Natural killer cell (primary cell): ENCODE measurements around the gene CHEK2. TPM values are rescaled to one million over a fixed set of nuclear protein-coding genes. Genes with fewer than 3 reads are reported as not detected.

Source experiments
- ATAC-seq, 3 donors: fragments of 150-1000 bp in 2 of 3; fragments of 200-7000 bp in 1 of 3; cut with Tn5 transposase; 1 replicate in 1 of 3; 2 replicates in 2 of 3; pipeline ENCODE4 v1.10.0; 2021; ENCODE audit warnings: mild to moderate bottlenecking in 2 of 3, moderate library complexity in 2 of 3
- DNase-seq, 2 donors: peaks; one replicate each; pipeline versions ENCODE4 v3.0.0 to v3.0.0-alpha.2; 2013 to 2021; ENCODE audit warnings: mixed read lengths in 1 of 2
- H3K27ac ChIP-seq: one replicate; pipeline ENCODE4 v1.5.1; 2013; ENCODE audit warnings: mild to moderate bottlenecking, low read length
- H3K27me3 ChIP-seq: one replicate; pipeline ENCODE4 v1.6.1; 2013; ENCODE audit warnings: low read length; ENCODE audit not compliant: control insufficient read depth, insufficient read depth
- H3K36me3 ChIP-seq: one replicate; pipeline ENCODE4 v1.6.1; 2013; ENCODE audit warnings: low read length; ENCODE audit not compliant: control insufficient read depth, insufficient read depth
- H3K4me1 ChIP-seq: one replicate; pipeline ENCODE4 v1.6.1; 2013; ENCODE audit warnings: low read length; ENCODE audit not compliant: control insufficient read depth, insufficient read depth
- H3K4me3 ChIP-seq: one replicate; pipeline ENCODE4 v1.5.1; 2013; ENCODE audit warnings: low read length
- H3K9me3 ChIP-seq: one replicate; pipeline ENCODE4 v1.6.1; 2013; ENCODE audit warnings: low read length; ENCODE audit not compliant: control insufficient read depth, insufficient read depth
- H3K27ac Mint-ChIP-seq, 2 donors: one replicate each; pipeline ENCODE4 v1.8.0; 2022; ENCODE audit warnings: mild to moderate bottlenecking in 2 of 2, mixed read lengths in 2 of 2, moderate library complexity in 1 of 2
- H3K27me3 Mint-ChIP-seq, 2 donors: one replicate each; pipeline ENCODE4 v1.8.0; 2022; ENCODE audit warnings: low read depth in 2 of 2, mixed read lengths in 2 of 2
- H3K36me3 Mint-ChIP-seq: one replicate; pipeline ENCODE4 v1.8.0; 2022; ENCODE audit warnings: mixed read lengths
- H3K4me1 Mint-ChIP-seq, 2 donors: one replicate each; pipeline ENCODE4 v1.8.0; 2022; ENCODE audit warnings: mixed read lengths in 2 of 2
- H3K4me3 Mint-ChIP-seq: one replicate; pipeline ENCODE4 v1.8.0; 2022; ENCODE audit warnings: mild to moderate bottlenecking, moderate library complexity, mixed read lengths
- H3K9me3 Mint-ChIP-seq, 2 donors: one replicate each; pipeline ENCODE4 v1.8.0; 2022; ENCODE audit warnings: mixed read lengths in 2 of 2
- CTCF ChIP-seq: fragments of 200-600 bp; IDR thresholded peaks from one replicate; pipeline ENCODE4 v1.8.0; 2022; ENCODE audit warnings: antibody characterized with exemption
- WGBS: methylation state at CpG from one replicate; pipeline ENCODE4 v1.1.7; 2013; ENCODE audit warnings: missing lambda C conversion rate; ENCODE audit not compliant: insufficient coverage; 5-methylcytosine and 5-hydroxymethylcytosine counted together
- intact Hi-C: fragments of 100-400 bp; cut with micrococcal nuclease; formaldehyde crosslinking; loops from one replicate; pipeline ENCODE4 v1.14.2; 2022
- total RNA-seq, 4 donors: library from RNA; stranded (reverse); fragments of 120-200 nt in 1 of 4; gene quantifications; one replicate each; pipeline versions ENCODE4 v1.2.3 to v1.2.4, GENCODE V29; 2013 to 2022

Gene CHEK2
- 10 to 100 TPM; 10.4 to 11.8 (median 11.4) TPM for total RNA-seq
- 15.0 TPM for total RNA-seq (2013)

GRCh38 chr22:28741785-28742561, at the start of gene CHEK2, which contains the start of gene HSCB:
CHEK2 (minus strand) TSS chr22:28741820; CDS start chr22:28734721, 7,099 bp downstream.
HSCB (plus strand) TSS chr22:28742039; CDS start chr22:28742096, 57 bp downstream.
- Mint-ChIP-seq H3K4me3 (peak within 1 kb of the TSS; percentile 89), H3K9me3 (no peaks in the 10 kb centered on the region), H3K4me1 (peaks cover 32 to 33% of the 10 kb centered on the region in 2 donors), H3K27me3 (no peaks in the 10 kb centered on the region), H3K27ac (peak within 1 kb of the TSS; percentile 92 to 97), H3K36me3 (no peaks in the 10 kb centered on the region)
- Histone ChIP-seq H3K27me3 (no peaks in the 10 kb centered on the region), H3K27ac (peak within 1 kb of the TSS; percentile 91), H3K4me1 (peaks cover 22% of the 10 kb centered on the region), H3K4me3 (peak within 1 kb of the TSS; percentile 74), H3K36me3 (peaks cover 23% of the 10 kb centered on the region), H3K9me3 (no peaks in the 10 kb centered on the region)
- peak; percentile 94 to 98 (median 95) for ATAC-seq
- DNase-seq = peak; percentile 91 to 98
- WGBS = under 1% methylated on average over 54 of the region's 54 CpGs
- no peak for TF ChIP-seq CTCF
- intact Hi-C loops = loop anchor here (1.0 to 5.0 kb wide), 3 partner anchors 30 to 87 kb away; partner anchors contain the start of gene CCDC117

DNA sequence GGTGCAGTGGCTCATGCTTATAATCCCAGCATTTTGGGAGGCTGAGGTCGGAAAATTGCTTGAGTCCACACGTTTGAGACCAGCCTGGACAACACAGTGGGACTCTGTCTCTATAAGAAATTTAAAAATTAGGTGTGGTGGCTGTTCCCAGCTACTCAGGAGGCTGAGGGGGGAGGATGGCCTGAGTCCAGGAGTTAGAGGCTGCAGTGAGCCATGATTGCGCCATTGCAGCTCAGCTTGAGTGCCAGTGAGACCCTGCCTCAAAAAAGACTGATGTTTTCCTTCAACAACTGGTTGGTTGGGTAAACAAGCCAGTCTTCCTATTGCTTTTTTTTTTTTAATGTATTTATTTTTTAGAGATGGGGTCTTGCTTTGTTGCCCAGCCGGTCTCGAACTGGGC, 49.5 kb upstream of the CHEK2 start:
- no peaks in the 10 kb centered on the region for H3K27me3 ChIP-seq
- peak overlapping the region; percentile 52 for H3K4me3 Mint-ChIP-seq
- intact Hi-C loops = no loop called here
- WGBS = 94% methylated on average over 3 of the region's 5 CpGs
- ATAC-seq = no peak
- DNase-seq = no peak
- peaks cover 23% of the 10 kb centered on the region for H3K36me3 Mint-ChIP-seq
- H3K27ac ChIP-seq = peak overlapping the region; percentile 49
- peak overlapping the region; percentile 92 to 96 for H3K27ac Mint-ChIP-seq
- H3K9me3 Mint-ChIP-seq = no peaks in the 10 kb centered on the region
- H3K4me1 ChIP-seq = peaks cover 50% of the 10 kb centered on the region
- H3K36me3 ChIP-seq = peaks cover 53% of the 10 kb centered on the region
- H3K4me1 Mint-ChIP-seq = peaks cover 63 to 68% of the 10 kb centered on the region in 2 donors
- H3K4me3 ChIP-seq = no peak overlapping the region
- H3K9me3 ChIP-seq = no peaks in the 10 kb centered on the region
- TF ChIP-seq CTCF = no peak
- H3K27me3 Mint-ChIP-seq = no peaks in the 10 kb centered on the region

DNA sequence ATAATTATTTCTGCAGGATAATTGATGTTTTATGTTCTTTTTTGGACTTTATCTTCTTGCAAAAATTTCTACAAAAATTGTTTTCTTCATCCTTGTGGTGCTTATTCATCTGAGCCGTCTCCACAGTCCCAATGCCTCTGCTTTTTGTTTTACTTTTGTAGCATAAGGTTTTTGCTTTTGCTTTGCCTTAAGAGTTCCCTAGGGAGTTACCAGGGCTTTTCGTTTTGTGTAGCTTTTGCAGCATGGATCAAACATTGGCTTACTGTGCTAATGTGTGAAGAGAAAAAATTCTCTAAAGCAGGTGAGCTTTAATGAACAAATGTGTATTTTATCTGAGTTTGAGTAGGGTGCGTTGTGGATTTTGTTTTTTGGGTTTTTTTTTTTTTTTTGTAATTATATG, 47.0 kb upstream of the CHEK2 start:
- Histone ChIP-seq H3K9me3 (no peaks in the 10 kb centered on the region), H3K4me1 (peaks cover 38% of the 10 kb centered on the region), H3K36me3 (peaks cover 51% of the 10 kb centered on the region), H3K4me3 (no peak overlapping the region), H3K27ac (no peak overlapping the region), H3K27me3 (no peaks in the 10 kb centered on the region)
- Mint-ChIP-seq H3K27me3 (no peaks in the 10 kb centered on the region), H3K9me3 (no peaks in the 10 kb centered on the region), H3K27ac (peak overlapping the region; percentile 42 to 96), H3K36me3 (peaks cover 25% of the 10 kb centered on the region), H3K4me3 (no peak overlapping the region), H3K4me1 (peaks cover 49 to 62% of the 10 kb centered on the region in 2 donors)
- DNase-seq = no peak
- no peak for TF ChIP-seq CTCF
- no peak for ATAC-seq
- 83% methylated on average over 3 of the region's 3 CpGs for WGBS
- intact Hi-C loops = no loop called here
